Measurements from ENCODE around the gene STOX2.
"Not testable (repeated sequence)": the region's sequence is repeated elsewhere in the genome, so short reads cannot be mapped to it uniquely, and the experiment has no call there.

STOX2 gene

GRCh38 chr4:184039963-184040383 is 134.9 kb downstream of the STOX2 start:
- no peak overlapping the region for H3K4me3 ChIP-seq (ENCODE audit: low read depth in 1 of 2, low read length in 1 of 2)

GRCh38 chr4:184041156-184041555 is 136.0 kb downstream of the STOX2 start:
- no peaks in the 10 kb centered on the region for H3K9me3 ChIP-seq
- no peaks in the 10 kb centered on the region for H3K36me3 ChIP-seq
- peaks cover 70% of the 10 kb centered on the region for H3K27me3 ChIP-seq
- no peak overlapping the region for H3K27ac ChIP-seq
- H3K4me1 ChIP-seq (ENCODE audit: control insufficient read depth in 1 of 2, insufficient read depth in 1 of 2, low read depth in 1 of 2, low read length in 1 of 2): peaks cover 0 to 5% of the 10 kb centered on the region in 2 experiments
- no peak overlapping the region for H3K4me3 ChIP-seq (ENCODE audit: low read depth in 1 of 2, low read length in 1 of 2)
- TF ChIP-seq CTCF (IDR thresholded peaks at IDR 0.05): no peak

More at GRCh38 chr4:184039963-184040383, 134.9 kb downstream of the STOX2 start:
- H3K27me3 ChIP-seq: peaks cover 70% of the 10 kb centered on the region
- no peaks in the 10 kb centered on the region for H3K9me3 ChIP-seq
- TF ChIP-seq CTCF (IDR thresholded peaks at IDR 0.05): no peak
- H3K4me1 ChIP-seq (ENCODE audit: control insufficient read depth in 1 of 2, insufficient read depth in 1 of 2, low read depth in 1 of 2, low read length in 1 of 2): peaks cover 0 to 5% of the 10 kb centered on the region in 2 experiments
- no peak overlapping the region for H3K27ac ChIP-seq
- H3K36me3 ChIP-seq: no peaks in the 10 kb centered on the region

DNA sequence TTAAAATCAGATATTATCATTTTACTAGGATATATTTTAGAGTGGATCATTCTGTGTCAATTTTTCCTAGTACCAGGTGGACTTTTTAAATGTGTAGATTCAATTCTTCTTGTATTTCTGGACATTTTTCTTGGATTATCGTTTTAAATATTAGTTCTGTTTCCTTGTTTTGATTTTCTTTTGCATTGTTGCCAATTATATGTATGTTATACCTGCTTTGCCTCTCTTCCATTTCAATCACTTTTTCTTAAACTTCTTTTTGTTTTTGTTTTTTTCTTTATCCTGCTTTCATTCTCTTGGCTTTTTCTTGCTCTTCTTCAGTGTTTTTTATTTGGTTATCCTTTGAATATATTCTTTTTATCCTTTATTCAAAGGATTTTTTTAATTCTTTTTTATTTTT is 141.0 kb downstream of the STOX2 start:
- peaks cover 23% of the 10 kb centered on the region for H3K27me3 ChIP-seq
- H3K27ac ChIP-seq: no peak overlapping the region
- no peaks in the 10 kb centered on the region for H3K36me3 ChIP-seq
- H3K4me1 ChIP-seq (ENCODE audit: control insufficient read depth in 1 of 2, insufficient read depth in 1 of 2, low read depth in 1 of 2, low read length in 1 of 2): no peaks in the 10 kb centered on the region
- H3K4me3 ChIP-seq (ENCODE audit: low read depth in 1 of 2, low read length in 1 of 2): no peak overlapping the region
- TF ChIP-seq CTCF (IDR thresholded peaks at IDR 0.05): no peak
- no peaks in the 10 kb centered on the region for H3K9me3 ChIP-seq

GRCh38 chr4:184051262-184051661 is 146.2 kb downstream of the STOX2 start:
- not testable (repeated sequence) for H3K36me3 ChIP-seq; H3K4me1 ChIP-seq (ENCODE audit: control insufficient read depth in 1 of 2, insufficient read depth in 1 of 2, low read depth in 1 of 2, low read length in 1 of 2); H3K27ac ChIP-seq; H3K4me3 ChIP-seq (ENCODE audit: low read depth in 1 of 2, low read length in 1 of 2); H3K9me3 ChIP-seq; H3K27me3 ChIP-seq

GRCh38 chr4:184052616-184053015 is 147.5 kb downstream of the STOX2 start:
- H3K9me3 ChIP-seq: no peaks in the 10 kb centered on the region
- H3K27ac ChIP-seq: no peak overlapping the region
- H3K27me3 ChIP-seq: no peaks in the 10 kb centered on the region
- TF ChIP-seq CTCF (IDR thresholded peaks at IDR 0.05): no peak
- H3K4me3 ChIP-seq (ENCODE audit: low read depth in 1 of 2, low read length in 1 of 2): no peak overlapping the region
- H3K4me1 ChIP-seq (ENCODE audit: control insufficient read depth in 1 of 2, insufficient read depth in 1 of 2, low read depth in 1 of 2, low read length in 1 of 2): no peaks in the 10 kb centered on the region
- H3K36me3 ChIP-seq: no peaks in the 10 kb centered on the region

DNA sequence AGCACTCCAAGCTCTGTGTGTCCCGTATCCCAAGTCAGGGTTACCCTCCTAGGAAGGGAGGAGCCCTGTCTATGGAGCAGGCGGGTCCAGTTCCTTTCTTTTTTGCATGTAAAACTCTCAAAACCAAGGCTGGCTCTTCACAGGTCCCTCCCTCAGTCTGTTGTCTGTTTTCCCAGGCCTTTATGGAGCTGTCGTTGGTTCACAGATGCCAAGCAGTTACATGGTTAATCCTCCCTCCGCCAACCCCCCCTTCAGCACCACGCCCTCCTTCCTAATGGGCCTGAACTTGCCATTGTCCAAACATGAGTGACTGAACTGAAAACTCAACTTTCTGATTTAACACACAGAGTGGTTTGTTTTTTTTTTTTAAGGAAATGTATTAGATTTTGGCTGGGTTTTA is 148.3 kb downstream of the STOX2 start:
- no peaks in the 10 kb centered on the region for H3K4me1 ChIP-seq (ENCODE audit: control insufficient read depth in 1 of 2, insufficient read depth in 1 of 2, low read depth in 1 of 2, low read length in 1 of 2)
- no peaks in the 10 kb centered on the region for H3K27me3 ChIP-seq
- no peak overlapping the region for H3K4me3 ChIP-seq (ENCODE audit: low read depth in 1 of 2, low read length in 1 of 2)
- H3K27ac ChIP-seq: no peak overlapping the region
- H3K36me3 ChIP-seq: no peaks in the 10 kb centered on the region
- H3K9me3 ChIP-seq: no peaks in the 10 kb centered on the region
- no peak for TF ChIP-seq CTCF (IDR thresholded peaks at IDR 0.05)
